ENCODE measurements around the gene PHLDA2. TPM values are rescaled to one million over a fixed set of nuclear protein-coding genes. Genes with fewer than 3 reads are reported as not detected.

The PHLDA2 gene
- total RNA-seq, 1 donor from 2014 or later, result 15.5 TPM

DNA sequence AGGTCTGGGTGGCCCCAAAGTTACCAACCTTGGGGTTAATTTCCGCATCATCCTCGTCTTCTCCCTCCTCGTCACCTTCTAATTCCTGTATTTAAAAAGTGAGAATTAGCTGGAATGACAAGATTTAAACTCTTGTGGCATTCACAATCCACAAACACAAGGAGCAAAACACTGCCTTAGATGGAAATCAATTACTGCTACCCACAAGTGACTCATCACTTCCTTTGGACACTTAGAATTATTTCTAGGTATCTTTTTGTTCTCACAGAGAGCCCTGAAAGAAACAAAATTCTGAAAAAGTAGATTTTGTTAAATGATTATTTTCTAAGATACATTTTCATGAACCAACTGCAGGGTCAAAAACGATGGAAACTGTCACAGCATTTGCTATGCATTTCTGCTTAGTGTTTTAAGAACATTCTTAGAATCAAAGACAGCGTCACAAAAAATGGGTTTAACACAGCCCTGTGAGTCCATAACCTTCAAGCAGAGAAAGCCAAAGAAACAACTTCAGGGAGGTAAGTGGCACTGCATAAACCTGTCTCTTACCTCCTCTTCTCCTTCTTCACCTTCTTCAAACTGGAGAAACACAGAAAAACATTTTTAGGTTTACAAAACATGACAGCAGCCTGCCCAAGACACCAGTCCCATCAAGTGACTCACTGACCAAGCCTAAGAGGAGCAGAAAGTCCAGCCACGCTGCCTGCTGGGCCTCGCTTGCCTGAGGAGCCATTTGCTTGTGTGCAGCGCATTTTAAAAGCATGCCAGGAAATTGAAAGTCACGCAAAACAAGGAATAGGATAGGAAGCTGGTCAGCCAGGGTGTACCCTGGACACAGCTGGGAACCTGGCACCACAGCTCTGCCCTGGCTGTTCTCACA is 22.3 kb upstream of the PHLDA2 start:
- no peak overlapping the region for H3K27ac ChIP-seq
- no peaks in the 10 kb centered on the region for H3K4me1 ChIP-seq
- no peaks in the 10 kb centered on the region for H3K27me3 ChIP-seq
- H3K4me3 ChIP-seq, result no peak overlapping the region
- intact Hi-C loops (cut with DNase I), result no loop called here
- no peak for ATAC-seq
- TF ChIP-seq, protein P1, sequence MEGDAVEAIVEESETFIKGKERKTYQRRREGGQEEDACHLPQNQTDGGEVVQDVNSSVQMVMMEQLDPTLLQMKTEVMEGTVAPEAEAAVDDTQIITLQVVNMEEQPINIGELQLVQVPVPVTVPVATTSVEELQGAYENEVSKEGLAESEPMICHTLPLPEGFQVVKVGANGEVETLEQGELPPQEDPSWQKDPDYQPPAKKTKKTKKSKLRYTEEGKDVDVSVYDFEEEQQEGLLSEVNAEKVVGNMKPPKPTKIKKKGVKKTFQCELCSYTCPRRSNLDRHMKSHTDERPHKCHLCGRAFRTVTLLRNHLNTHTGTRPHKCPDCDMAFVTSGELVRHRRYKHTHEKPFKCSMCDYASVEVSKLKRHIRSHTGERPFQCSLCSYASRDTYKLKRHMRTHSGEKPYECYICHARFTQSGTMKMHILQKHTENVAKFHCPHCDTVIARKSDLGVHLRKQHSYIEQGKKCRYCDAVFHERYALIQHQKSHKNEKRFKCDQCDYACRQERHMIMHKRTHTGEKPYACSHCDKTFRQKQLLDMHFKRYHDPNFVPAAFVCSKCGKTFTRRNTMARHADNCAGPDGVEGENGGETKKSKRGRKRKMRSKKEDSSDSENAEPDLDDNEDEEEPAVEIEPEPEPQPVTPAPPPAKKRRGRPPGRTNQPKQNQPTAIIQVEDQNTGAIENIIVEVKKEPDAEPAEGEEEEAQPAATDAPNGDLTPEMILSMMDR (IDR thresholded peaks at IDR 0.05), result no peak
- DNase-seq, result no peak
- no peaks in the 10 kb centered on the region for H3K9me3 ChIP-seq
- peaks cover 96% of the 10 kb centered on the region for H3K36me3 ChIP-seq

DNA sequence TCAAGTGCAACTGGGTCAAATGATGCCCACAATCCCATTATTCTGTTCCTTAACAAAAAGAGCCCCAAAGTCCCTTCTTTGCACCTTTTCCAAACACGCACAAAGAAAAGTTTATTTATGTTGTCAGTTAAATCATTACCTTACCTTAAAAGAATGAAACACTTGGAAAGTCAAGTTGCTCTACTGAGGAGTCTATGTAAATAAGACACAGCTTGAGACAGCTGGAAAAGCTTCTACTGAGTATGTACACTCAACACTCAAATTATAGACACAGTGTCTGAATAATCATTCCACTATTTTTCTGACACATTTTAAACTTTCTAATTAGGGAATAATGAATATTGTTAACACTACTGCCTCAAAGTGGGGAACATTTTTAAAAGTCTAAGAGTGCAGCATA is 21.6 kb upstream of the PHLDA2 start:
- Histone ChIP-seq H3K27ac (no peak overlapping the region), H3K27me3 (no peaks in the 10 kb centered on the region), H3K9me3 (no peaks in the 10 kb centered on the region), H3K4me3 (no peak overlapping the region), H3K4me1 (peaks cover 4% of the 10 kb centered on the region), H3K36me3 (peaks cover 89% of the 10 kb centered on the region)
- intact Hi-C loops (cut with DNase I), result no loop called here
- no peak for DNase-seq
- peak; percentile 55 for ATAC-seq
- TF ChIP-seq, protein P1 (IDR thresholded peaks at IDR 0.05), result no peak

DNA sequence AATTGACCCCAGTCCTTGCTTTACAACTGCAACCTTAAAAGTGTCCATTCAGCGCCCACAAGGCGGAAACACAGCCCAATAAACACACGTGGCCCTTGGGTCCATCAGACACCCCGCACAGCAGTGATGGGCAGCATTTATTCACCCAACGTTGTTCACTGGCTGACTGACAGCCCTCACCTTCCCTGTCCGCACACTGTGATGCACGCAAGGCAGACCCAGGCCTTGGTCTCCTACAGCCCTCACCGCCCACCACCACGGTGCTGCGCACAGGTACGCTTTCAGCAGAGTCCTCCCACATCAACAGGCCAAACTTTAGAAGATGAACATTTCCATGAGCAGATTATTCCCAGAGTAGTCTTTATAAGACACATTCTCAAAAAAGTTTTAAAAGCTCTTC is 20.7 kb upstream of the PHLDA2 start:
- H3K27ac ChIP-seq, result no peak overlapping the region
- H3K4me3 ChIP-seq, result no peak overlapping the region
- H3K27me3 ChIP-seq, result no peaks in the 10 kb centered on the region
- DNase-seq, result no peak
- H3K4me1 ChIP-seq, result peaks cover 11% of the 10 kb centered on the region
- intact Hi-C loops (cut with DNase I), result no loop called here
- H3K36me3 ChIP-seq, result peaks cover 80% of the 10 kb centered on the region
- no peak for ATAC-seq
- no peaks in the 10 kb centered on the region for H3K9me3 ChIP-seq
- TF ChIP-seq, protein P1 (IDR thresholded peaks at IDR 0.05), result no peak

DNA sequence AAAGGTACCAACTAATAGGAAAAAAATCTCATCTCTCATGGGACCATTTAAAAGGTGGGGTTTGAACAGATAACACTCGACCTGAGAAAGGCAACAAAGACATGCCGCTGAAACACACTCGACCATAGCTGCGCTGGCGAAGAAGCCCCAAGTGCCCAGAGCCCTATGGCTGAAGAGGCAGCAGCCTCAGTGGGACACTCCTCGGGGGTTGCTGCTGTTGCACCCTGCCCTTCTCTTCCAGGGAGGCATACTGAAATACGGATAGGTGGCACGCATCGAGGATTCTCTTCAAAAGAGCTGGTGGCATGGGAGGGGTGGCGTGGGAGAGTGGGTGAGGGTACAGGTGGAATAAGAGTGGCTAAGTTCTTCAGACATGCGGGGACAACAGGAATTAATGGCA is 18.5 kb upstream of the PHLDA2 start:
- H3K9me3 ChIP-seq, result no peaks in the 10 kb centered on the region
- ATAC-seq (no peak), DNase-seq (no peak)
- intact Hi-C loops (cut with DNase I), result no loop called here
- TF ChIP-seq, protein P1 (IDR thresholded peaks at IDR 0.05), result no peak
- no peak overlapping the region for H3K4me3 ChIP-seq
- H3K4me1 ChIP-seq, result peaks cover 23% of the 10 kb centered on the region
- peaks cover 65% of the 10 kb centered on the region for H3K36me3 ChIP-seq
- no peaks in the 10 kb centered on the region for H3K27me3 ChIP-seq
- no peak overlapping the region for H3K27ac ChIP-seq

DNA sequence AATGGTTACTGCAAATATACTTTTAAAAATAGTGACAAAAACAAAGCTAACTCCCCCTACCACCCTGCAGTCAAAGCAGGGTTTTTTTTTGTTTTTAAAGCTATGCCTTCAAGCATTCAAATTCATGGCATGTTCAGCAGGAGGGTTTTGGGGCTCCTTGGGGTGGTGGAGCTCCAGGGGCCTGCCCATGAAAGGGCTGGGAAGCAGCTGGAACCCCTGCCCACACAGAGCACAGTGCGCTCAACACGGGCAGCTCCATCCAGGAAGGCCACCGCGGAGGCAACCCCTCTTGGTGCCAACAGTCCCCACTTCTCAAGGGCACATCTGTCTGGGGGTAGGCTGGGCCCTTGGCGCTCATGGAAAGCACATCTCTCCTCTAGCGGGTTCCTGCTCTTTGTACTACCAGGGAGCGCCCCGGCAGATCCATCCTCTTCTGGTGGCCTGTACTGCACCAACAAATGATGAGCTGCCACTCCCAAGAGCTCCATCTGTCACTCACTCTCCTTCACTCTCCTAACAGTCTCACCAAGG is 16.6 kb upstream of the PHLDA2 start:
- Histone ChIP-seq H3K4me3 (no peak overlapping the region), H3K9me3 (no peaks in the 10 kb centered on the region), H3K27ac (peak overlapping the region; percentile 44), H3K36me3 (peaks cover 47% of the 10 kb centered on the region), H3K27me3 (no peaks in the 10 kb centered on the region), H3K4me1 (peaks cover 23% of the 10 kb centered on the region)
- ATAC-seq (no peak), DNase-seq (no peak)
- TF ChIP-seq, protein P1 (IDR thresholded peaks at IDR 0.05), result no peak
- intact Hi-C loops (cut with DNase I), result no loop called here

All from upper lobe of right lung (tissue), 1 donor.